Gastrocnemius medialis (tissue), 4 donors: Measurements from ENCODE around the gene SLC39A13. TPM values are rescaled to one million over a fixed set of nuclear protein-coding genes. Genes with fewer than 3 reads are reported as not detected.

Experiments
- ATAC-seq, 2 donors: fragments of 150-250 bp; one replicate each; pipeline ENCODE4 v1.9.1; 2016
- DNase-seq, 2 donors: peaks; one replicate each; pipeline ENCODE4 v3.0.0-alpha.2; 2019
- H3K27ac ChIP-seq, 4 donors: fragments of 200-600 bp; sonication (generic); 1 replicate in 1 of 4; 2 replicates in 3 of 4; pipeline ENCODE4 v1.5.1; 2016 to 2018; ENCODE audit warnings: mild to moderate bottlenecking in 2 of 4, moderate library complexity in 1 of 4
- H3K27me3 ChIP-seq, 3 donors: fragments of 200-600 bp; sonication (generic) in 2 of 3; 1 replicate in 1 of 3; 2 replicates in 2 of 3; pipeline versions ENCODE4 v1.5.1 to v1.6.0; 2016 to 2019; ENCODE audit warnings: mild to moderate bottlenecking in 1 of 3, moderate library complexity in 1 of 3
- H3K36me3 ChIP-seq, 2 donors: fragments of 200-600 bp; sonication (generic) in 1 of 2; one replicate each; pipeline ENCODE4 v1.5.1; 2017 to 2018
- H3K4me1 ChIP-seq, 2 donors: fragments of 200-600 bp; sonication (generic) in 1 of 2; one replicate each; pipeline ENCODE4 v1.5.1; 2016 to 2017; ENCODE audit warnings: mild to moderate bottlenecking in 2 of 2
- H3K4me3 ChIP-seq, 4 donors: fragments of 200-600 bp; sonication (generic) in 3 of 4; 1 replicate in 1 of 4; 2 replicates in 3 of 4; pipeline ENCODE4 v1.5.1; 2016 to 2019; ENCODE audit warnings: mild to moderate bottlenecking in 2 of 4
- H3K9me3 ChIP-seq, 3 donors: fragments of 200-600 bp; sonication (generic) in 2 of 3; 1 replicate in 1 of 3; 2 replicates in 2 of 3; pipeline ENCODE4 v1.5.1; 2016 to 2019
- CTCF ChIP-seq, 5 experiments: fragments of 450-650 bp in 3 of 5; fragments of 200-600 bp in 2 of 5; sonication (generic) in 2 of 5; IDR thresholded peaks in 4 of 5; conservative IDR thresholded peaks in 1 of 5; 1 replicate in 4 of 5; 2 replicates in 1 of 5; pipeline ENCODE4 v1.5.1; 2016 to 2019; ENCODE audit warnings: antibody characterized with exemption in 5 of 5, mild to moderate bottlenecking in 3 of 5, moderate library complexity in 3 of 5
- POLR2A ChIP-seq, 2 donors: fragments of 450-650 bp; IDR thresholded peaks; one replicate each; pipeline ENCODE4 v1.6.1; 2017; ENCODE audit warnings: antibody characterized with exemption in 2 of 2, mild to moderate bottlenecking in 2 of 2, moderate library complexity in 2 of 2
- in situ Hi-C, 4 donors: fragments of 200-750 bp; cut with MboI; loops; one replicate each; pipeline versions ENCODE4 v1.15.0 to v1.8.0; 2017; ENCODE audit warnings: low sequenced_read_pairs in 4 of 4
- intact Hi-C: fragments of 100-400 bp; cut with DNase I; formaldehyde crosslinking; loops from one replicate; pipeline ENCODE4 v1.15.1; 2023; ENCODE audit warnings: low total_unique reads
- total RNA-seq, 4 donors: library from RNA; depleted of rRNA; stranded (reverse); fragments of >200 nt; gene quantifications; one replicate each; pipeline versions ENCODE4 v1.1.0 to v1.2.3, GENCODE V29; 2016

The SLC39A13 gene
- total RNA-seq, 4 donors from 2014 or later, result 16.8 to 48.9 (median 25.6) TPM

GRCh38 chr11:47435687-47436086 lies 27.3 kb downstream of the SLC39A13 start:
- in situ Hi-C loops (no loop called here), intact Hi-C loops (no loop called here)
- peaks cover 10 to 24% of the 10 kb centered on the region in 2 donors for H3K4me1 ChIP-seq
- TF ChIP-seq POLR2A (IDR thresholded peaks at IDR 0.05) (no peak), CTCF (IDR thresholded peaks at IDR 0.05 in 4 of 5, conservative IDR thresholded peaks at IDR 0.05 in 1 of 5) (no peak)
- no peaks in the 10 kb centered on the region for H3K27me3 ChIP-seq
- ATAC-seq (no peak), DNase-seq (no peak)
- H3K36me3 ChIP-seq, result no peaks in the 10 kb centered on the region
- no peak overlapping the region for H3K4me3 ChIP-seq
- no peak overlapping the region for H3K27ac ChIP-seq
- H3K9me3 ChIP-seq, result no peaks in the 10 kb centered on the region

- TF ChIP-seq CTCF (IDR thresholded peaks at IDR 0.05 in 4 of 5, conservative IDR thresholded peaks at IDR 0.05 in 1 of 5) (no peak), POLR2A (IDR thresholded peaks at IDR 0.05) (no peak)
- Histone ChIP-seq H3K4me3 (no peak overlapping the region), H3K27ac (no peak overlapping the region), H3K9me3 (no peaks in the 10 kb centered on the region), H3K4me1 (peaks cover 10 to 19% of the 10 kb centered on the region in 2 donors), H3K27me3 (no peaks in the 10 kb centered on the region), H3K36me3 (no peaks in the 10 kb centered on the region)
- in situ Hi-C loops (no loop called here), intact Hi-C loops (no loop called here)
- ATAC-seq (no peak), DNase-seq (no peak)
Observed at GRCh38 chr11:47436726-47437125, 28.3 kb downstream of the SLC39A13 start.

GRCh38 chr11:47437218-47437745 lies 28.9 kb downstream of the SLC39A13 start:
- Histone ChIP-seq H3K27ac (peak overlapping the region in 3 of 4 donors; percentile 49 to 64 (median 63)), H3K27me3 (no peaks in the 10 kb centered on the region), H3K4me3 (no peak overlapping the region), H3K36me3 (no peaks in the 10 kb centered on the region), H3K9me3 (no peaks in the 10 kb centered on the region), H3K4me1 (peaks cover 11 to 16% of the 10 kb centered on the region in 2 donors)
- intact Hi-C loops (no loop called here), in situ Hi-C loops (no loop called here)
- ATAC-seq (peak in 1 of 2 donors; percentile 4), DNase-seq (no peak)
- TF ChIP-seq POLR2A (IDR thresholded peaks at IDR 0.05), result no peak
- TF ChIP-seq CTCF (IDR thresholded peaks at IDR 0.05 in 4 of 5, conservative IDR thresholded peaks at IDR 0.05 in 1 of 5), result no peak

- H3K4me3 ChIP-seq, result no peak overlapping the region
- DNase-seq (peak in 1 of 2 donors; percentile 68), ATAC-seq (peak; percentile 31 to 55)
- H3K9me3 ChIP-seq, result no peaks in the 10 kb centered on the region
- peaks cover 17 to 19% of the 10 kb centered on the region in 2 donors for H3K4me1 ChIP-seq
- H3K27me3 ChIP-seq, result no peaks in the 10 kb centered on the region
- intact Hi-C loops (no loop called here), in situ Hi-C loops (no loop called here)
- TF ChIP-seq CTCF (IDR thresholded peaks at IDR 0.05 in 4 of 5, conservative IDR thresholded peaks at IDR 0.05 in 1 of 5) (no peak), POLR2A (IDR thresholded peaks at IDR 0.05) (no peak)
- H3K36me3 ChIP-seq, result no peaks in the 10 kb centered on the region
- peak overlapping the region in 3 of 4 donors; percentile 49 to 64 (median 63) for H3K27ac ChIP-seq
Observed at GRCh38 chr11:47437746-47438418, 29.5 kb downstream of the SLC39A13 start.
